K562 (cell line): ENCODE measurements around the gene LINGO3. TPM values are rescaled to one million over a fixed set of nuclear protein-coding genes. Genes with fewer than 3 reads are reported as not detected.

Experiments
- CBX2 ChIP-seq: fragments of 200-600 bp; sonication (generic); IDR thresholded peaks from one replicate; pipeline ENCODE4 v1.6.1; 2012; ENCODE audit warnings: mild to moderate bottlenecking, low read length, inconsistent platforms; ENCODE audit not compliant: insufficient read depth, poor library complexity, severe bottlenecking
- CGGBP1 ChIP-seq: fragments of 250-450 bp; sonication (Bioruptor Pico); IDR thresholded peaks from 2 replicates; pipeline ENCODE4 v1.9.0; 2021; ENCODE audit warnings: mild to moderate bottlenecking
- CHD7 ChIP-seq: fragments of 200-600 bp; sonication (generic); IDR thresholded peaks from one replicate; pipeline ENCODE4 v1.6.1; 2012; ENCODE audit warnings: mild to moderate bottlenecking, low read depth, low read length, inconsistent platforms
- CREB1 ChIP-seq, 2 experiments: sonication (generic) in 1 of 2; formaldehyde crosslinking in 1 of 2; IDR thresholded peaks; 2 replicates each; pipeline versions ENCODE4 v1.6.1 to v1.8.0; 2012 to 2022; ENCODE audit warnings: inconsistent platforms in 1 of 2, mild to moderate bottlenecking in 1 of 2, missing genetic modification reagents in 1 of 2, moderate library complexity in 1 of 2
- HDAC8 ChIP-seq: fragments of 450-650 bp; IDR thresholded peaks from 2 replicates; pipeline ENCODE4 v1.6.1; 2016; ENCODE audit warnings: mild to moderate bottlenecking, missing genetic modification characterization, moderate library complexity, missing compliant biosample characterization
- MYNN ChIP-seq, 2 experiments: sonication (generic); formaldehyde crosslinking in 1 of 2; IDR thresholded peaks; 2 replicates each; pipeline versions ENCODE4 v1.5.0 to v1.6.1; 2016 to 2020; ENCODE audit warnings: antibody characterized with exemption in 1 of 2, missing genetic modification reagents in 1 of 2
- NELFE ChIP-seq: IDR thresholded peaks from 2 replicates; pipeline ENCODE4 v1.6.1; 2011; ENCODE audit warnings: mild to moderate bottlenecking; ENCODE audit not compliant: insufficient read depth, insufficient read length
- NR2C1 ChIP-seq, 2 experiments: fragments of 450-650 bp; IDR thresholded peaks; 2 replicates each; pipeline ENCODE4 v1.6.1; 2017; ENCODE audit warnings: mild to moderate bottlenecking in 2 of 2, antibody characterized with exemption in 1 of 2, inconsistent platforms in 1 of 2, missing compliant biosample characterization in 1 of 2, missing genetic modification characterization in 1 of 2
- POLR2G ChIP-seq: fragments of 200-400 bp; formaldehyde crosslinking; IDR thresholded peaks from 2 replicates; pipeline ENCODE4 v1.6.1; 2017; ENCODE audit warnings: low read depth, mild to moderate bottlenecking, antibody characterized with exemption, low read length, moderate library complexity
- SNAPC5 ChIP-seq: fragments of 250-450 bp; sonication (Bioruptor Pico); IDR thresholded peaks from 2 replicates; pipeline ENCODE4 v1.8.0; 2021; ENCODE audit warnings: moderate library complexity, mild to moderate bottlenecking, inconsistent platforms
- TAF1 ChIP-seq: IDR thresholded peaks from 2 replicates; pipeline ENCODE4 v1.6.1; 2011; ENCODE audit warnings: mild to moderate bottlenecking, low read length, moderate library complexity; ENCODE audit not compliant: insufficient read depth, control insufficient read depth, severe bottlenecking; ENCODE audit errors: extremely low read depth
- ZNF175 ChIP-seq: fragments of 200-800 bp; sonication (Bioruptor generic); IDR thresholded peaks from 2 replicates; pipeline ENCODE4 v1.6.1; 2016; ENCODE audit warnings: low read depth, mild to moderate bottlenecking, missing genetic modification characterization, missing compliant biosample characterization
- ZNF212 ChIP-seq: fragments of 450-650 bp; formaldehyde crosslinking; IDR thresholded peaks from 2 replicates; pipeline ENCODE4 v1.4.0; 2020; ENCODE audit warnings: mild to moderate bottlenecking
- ZNF551 ChIP-seq: fragments of 250-450 bp; sonication (Bioruptor Pico); IDR thresholded peaks from 2 replicates; pipeline ENCODE4 v1.5.0; 2021; ENCODE audit warnings: mild to moderate bottlenecking, moderate library complexity
- ZNF696 ChIP-seq: fragments of 250-450 bp; sonication (Bioruptor Pico); conservative IDR thresholded peaks from 2 replicates; pipeline ENCODE4 v1.4.0; 2020; ENCODE audit warnings: mild to moderate bottlenecking, moderate library complexity
- polyA plus RNA-seq, 8 experiments: library from polyadenylated mRNA; depleted of rRNA in 4 of 8; stranded (reverse) in 5 of 8; unstranded in 3 of 8; fragments of >200 nt; fragmentation: Nextera tagmentation in 2 of 8; fragmentation: Illumina TruSeq in 1 of 8; extraction: Ambion mirVana in 2 of 8; extraction: Trizol in 1 of 8; gene quantifications; 2 replicates each; pipeline versions ENCODE4 v1.2.1 to v1.2.3, GENCODE V29; 2011 to 2014; ENCODE audit warnings: inconsistent platforms in 1 of 8, missing spikeins in 1 of 8
- total RNA-seq, 7 experiments: library from RNA; depleted of rRNA in 6 of 7; stranded (reverse); fragments of >200 nt in 6 of 7; fragmentation: Illumina TruSeq in 2 of 7; extraction: Trizol in 2 of 7; gene quantifications; 2 replicates each; pipeline versions ENCODE4 v1.2.1 to v1.2.3, GENCODE V29; 2011 to 2021; ENCODE audit warnings: low replicate concordance in 1 of 7

The LINGO3 gene
- total and polyA plus RNA-seq, 9 of the 15 experiments (the other 6 are each of a cell fraction or from before 2014, with no cell fraction given) = 0.03 to 0.05 (median 0.03) TPM; not detected in 6

GRCh38 chr19:2266183-2266993, 41.6 kb downstream of the LINGO3 start (continued):
- TF ChIP-seq CHD7 (no peak), SNAPC5 (no peak), ZNF551 (no peak), POLR2G (peak; percentile 79), CREB1 (IDR thresholded peaks at IDR 0.05) (no peak), CREB1 (CRISPR knock-in tag; IDR thresholded peaks at IDR 0.05) (no peak), NELFE (no peak), NR2C1 (IDR thresholded peaks at IDR 0.05) (no peak), NR2C1 (tag; IDR thresholded peaks at IDR 0.05) (no peak), TAF1 (no peak), CBX2 (no peak), CGGBP1 (no peak), ZNF212 (CRISPR knock-in tag) (no peak), ZNF696 (no peak), ZNF175 (CRISPR knock-in tag) (no peak), MYNN (IDR thresholded peaks at IDR 0.05) (no peak), MYNN (CRISPR knock-in tag; IDR thresholded peaks at IDR 0.05) (no peak), HDAC8 (tag) (no peak)
